A549 (cell line): ENCODE results near the gene PDSS2. TPM values are rescaled to one million over a fixed set of nuclear protein-coding genes. Genes with fewer than 3 reads are reported as not detected.

Experiments
- ATAC-seq, 2 experiments: fragments of 200-7000 bp in 1 of 2; fragments of >200 bp in 1 of 2; cut with Nextera tagmentation in 1 of 2; cut with Tn5 transposase in 1 of 2; 3 replicates each; pipeline versions ENCODE4 v1.8.0 to v1.9.1; 2018 to 2020; ENCODE audit warnings: mild to moderate bottlenecking in 1 of 2, moderate library complexity in 1 of 2
- CTCF ChIA-PET: fragments of 300-600 bp; sonication (Branson Sonifier 250); formaldehyde crosslinking; extraction: SDS; loops from one replicate; lab custom pipeline; 2021; ENCODE audit warnings: antibody characterized with exemption, inconsistent platforms; lab: Yijun Ruan, JAX
- POLR2A ChIA-PET: fragments of 350-600 bp; formaldehyde crosslinking; extraction: SDS; loops from one replicate; lab custom pipeline; 2021; ENCODE audit warnings: antibody characterized with exemption, inconsistent platforms; lab: Yijun Ruan, JAX
- DNase-seq, 2 experiments: peaks; one replicate each; pipeline versions ENCODE4 v3.0.0 to v3.0.0-alpha.2; 2011 to 2016; ENCODE audit warnings: low read depth in 1 of 2, low spot score in 1 of 2
- FAIRE-seq: peaks from 2 replicates; lab custom pipeline; 2011; peaks lifted over from hg19 to GRCh38; lab: Jason Lieb, UNC
- H3K27ac ChIP-seq, 2 experiments: fragments of >200 bp; sonication (Bioruptor Twin); formaldehyde crosslinking; 3 replicates each; pipeline ENCODE4 v1.5.1; 2016 to 2017
- H3K4me1 ChIP-seq: fragments of >200 bp; sonication (Bioruptor Twin); formaldehyde crosslinking; 3 replicates; pipeline ENCODE4 v1.6.1; 2016
- H3K4me2 ChIP-seq: fragments of >200 bp; sonication (Bioruptor Twin); formaldehyde crosslinking; 3 replicates; pipeline ENCODE4 v1.6.1; 2016
- H3K4me3 ChIP-seq: fragments of >200 bp; sonication (Bioruptor Twin); formaldehyde crosslinking; 3 replicates; pipeline ENCODE4 v1.5.1; 2016
- H3K9me3 ChIP-seq: fragments of >200 bp; sonication (Bioruptor Twin); formaldehyde crosslinking; 3 replicates; pipeline ENCODE4 v1.6.1; 2016
- ATOH8 ChIP-seq: fragments of 250-450 bp; sonication (Bioruptor Pico); IDR thresholded peaks from 2 replicates; pipeline ENCODE4 v1.5.0; 2020; ENCODE audit warnings: low read depth, mild to moderate bottlenecking, moderate library complexity
- BCL3 ChIP-seq: fragments of >200 bp; sonication (Bioruptor Twin); formaldehyde crosslinking; IDR thresholded peaks from 3 replicates; pipeline ENCODE4 v1.6.1; 2016
- CTCF ChIP-seq: fragments of >200 bp; sonication (Bioruptor Twin); formaldehyde crosslinking; IDR thresholded peaks from 3 replicates; pipeline ENCODE4 v1.5.1; 2016
- E2F6 ChIP-seq: IDR thresholded peaks from 2 replicates; pipeline ENCODE4 v1.6.1; 2012; ENCODE audit warnings: low read depth, borderline replicate concordance
- ELK1 ChIP-seq: fragments of 150-350 bp; IDR thresholded peaks from 2 replicates; pipeline ENCODE4 v1.6.1; 2014; ENCODE audit warnings: low read depth, mild to moderate bottlenecking, low read length
- FOSB ChIP-seq: fragments of 250-450 bp; sonication (Bioruptor Pico); IDR thresholded peaks from 2 replicates; pipeline ENCODE4 v1.5.0; 2020; ENCODE audit warnings: mild to moderate bottlenecking, moderate library complexity
- FOSL2 ChIP-seq, 2 experiments: fragments of 450-650 bp in 1 of 2; fragments of >200 bp in 1 of 2; sonication (Bioruptor Twin) in 1 of 2; formaldehyde crosslinking; IDR thresholded peaks; 2 replicates each; pipeline versions ENCODE4 v1.5.0 to v1.6.1; 2016 to 2020; ENCODE audit warnings: mild to moderate bottlenecking in 1 of 2, moderate library complexity in 1 of 2
- FOXS1 ChIP-seq: fragments of 250-450 bp; sonication (Bioruptor Pico); IDR thresholded peaks from 2 replicates; pipeline ENCODE4 v1.5.0; 2020; ENCODE audit warnings: mild to moderate bottlenecking, moderate library complexity
- HOXB5 ChIP-seq: fragments of 250-450 bp; sonication (Bioruptor Pico); IDR thresholded peaks from 2 replicates; pipeline ENCODE4 v1.5.0; 2020; ENCODE audit warnings: mild to moderate bottlenecking, moderate library complexity
- JUN ChIP-seq, 2 experiments: fragments of >200 bp; sonication (Bioruptor Twin); formaldehyde crosslinking; IDR thresholded peaks; 2 replicates in 1 of 2; 3 replicates in 1 of 2; pipeline ENCODE4 v1.6.1; 2016 to 2017
- MAFK ChIP-seq: fragments of 450-650 bp; IDR thresholded peaks from 2 replicates; pipeline ENCODE4 v1.6.1; 2014; ENCODE audit not compliant: partially characterized antibody
- NR3C1 ChIP-seq: fragments of >200 bp; sonication (Bioruptor Twin); formaldehyde crosslinking; IDR thresholded peaks from 3 replicates; pipeline ENCODE4 v1.6.1; 2017
- PBX3 ChIP-seq: IDR thresholded peaks from 2 replicates; pipeline ENCODE4 v1.6.1; 2012
- PHF8 ChIP-seq: fragments of 200-600 bp; sonication (generic); IDR thresholded peaks from 2 replicates; pipeline ENCODE4 v1.6.1; 2016; ENCODE audit warnings: low read depth, mild to moderate bottlenecking, antibody characterized with exemption, moderate library complexity, borderline replicate concordance
- RAD21 ChIP-seq, 2 experiments: fragments of >200 bp in 1 of 2; sonication (Bioruptor Twin) in 1 of 2; formaldehyde crosslinking in 1 of 2; IDR thresholded peaks in 1 of 2; conservative IDR thresholded peaks in 1 of 2; 2 replicates in 1 of 2; 3 replicates in 1 of 2; pipeline ENCODE4 v1.6.1; 2012 to 2018; ENCODE audit warnings: inconsistent platforms in 1 of 2
- RARB ChIP-seq: fragments of 250-450 bp; sonication (Bioruptor Pico); IDR thresholded peaks from 2 replicates; pipeline ENCODE4 v1.8.0; 2021; ENCODE audit warnings: mild to moderate bottlenecking, moderate library complexity
- RFX5 ChIP-seq: fragments of 450-650 bp; IDR thresholded peaks from 2 replicates; pipeline ENCODE4 v1.7.1; 2014; ENCODE audit warnings: antibody characterized with exemption, mild to moderate bottlenecking, moderate library complexity
- SREBF2 ChIP-seq: fragments of 450-650 bp; IDR thresholded peaks from 2 replicates; pipeline ENCODE4 v1.6.1; 2014; ENCODE audit warnings: mild to moderate bottlenecking, moderate library complexity
- WGBS: methylation state at CpG from one replicate; pipeline ENCODE4 v1.1.6; 2017; ENCODE audit errors: missing lambda C conversion rate; 5-methylcytosine and 5-hydroxymethylcytosine counted together
- polyA plus RNA-seq, 4 experiments: library from polyadenylated mRNA; depleted of rRNA in 3 of 4; stranded (reverse); fragments of >200 nt; fragmentation: RNase III in 1 of 4; extraction: RNeasy Plus Mini Kit Qiagen cat#74134 plus additional on column Dnase treatment in 1 of 4; gene quantifications; 2 replicates in 3 of 4; 3 replicates in 1 of 4; pipeline ENCODE4 v1.2.3, GENCODE V29; 2011 to 2017

The PDSS2 gene
- polyA plus RNA-seq, 2 of the 4 experiments (the other 2 are of a cell fraction): 7.2 to 17.3 TPM

- TF ChIP-seq ELK1 (no peak), BCL3 (no peak), FOXS1 (no peak), PHF8 (no peak), RARB (CRISPR knock-in tag) (no peak), FOSB (no peak), MAFK (no peak), ATOH8 (CRISPR knock-in tag) (no peak), JUN (IDR thresholded peaks at IDR 0.05) (no peak), FOSL2 (IDR thresholded peaks at IDR 0.05) (no peak), FOSL2 (CRISPR knock-in tag; IDR thresholded peaks at IDR 0.05) (no peak)
- TF ChIP-seq, all 56 proteins: peak for 0
- ATAC-seq: no peak
- POLR2A ChIA-PET: no interaction called here
These were observed 192.4 kb downstream of the PDSS2 start for GRCh38 chr6:107267006-107267405.

GRCh38 chr6:107266563-107266962, 192.8 kb downstream of the PDSS2 start:
- CTCF ChIA-PET: interaction anchor here (1.2 kb wide), 1 partner anchor 10 kb away, joined by 4 read pairs; no protein-coding TSS in a partner anchor
- no peak for TF ChIP-seq RFX5
- no peak for TF ChIP-seq SREBF2
- TF ChIP-seq E2F6: no peak
- no peak for TF ChIP-seq HOXB5 (CRISPR knock-in tag)
- no peak for TF ChIP-seq PBX3
- no peak for TF ChIP-seq CTCF
- TF ChIP-seq RAD21 (conservative IDR thresholded peaks at IDR 0.05 in 1 of 2, IDR thresholded peaks at IDR 0.05 in 1 of 2): no peak
- no peak for TF ChIP-seq NR3C1
- Histone ChIP-seq H3K4me3 (no peak overlapping the region), H3K4me2 (no peak overlapping the region), H3K9me3 (no peaks in the 10 kb centered on the region), H3K4me1 (peaks cover 20% of the 10 kb centered on the region), H3K27ac (no peak overlapping the region)
- FAIRE-seq (no peak), ATAC-seq (no peak), DNase-seq (no peak)
- POLR2A ChIA-PET: no interaction called here

More at GRCh38 chr6:107267006-107267405, 192.4 kb downstream of the PDSS2 start:
- DNase-seq (no peak), FAIRE-seq (no peak)
- no peak overlapping the region for H3K4me2 ChIP-seq
- WGBS: 35% methylated on average over 4 of the region's 4 CpGs
- H3K27ac ChIP-seq: no peak overlapping the region
- peaks cover 20% of the 10 kb centered on the region for H3K4me1 ChIP-seq
- no peak overlapping the region for H3K4me3 ChIP-seq
- CTCF ChIA-PET: interaction anchor here (1.2 to 1.3 kb wide), 2 partner anchors 10 kb away, joined by 3 to 4 read pairs; no protein-coding TSS in a partner anchor
- H3K9me3 ChIP-seq: no peaks in the 10 kb centered on the region
